ENCODE results near the gene ADGRG3.
"Not testable (repeated sequence)": the region's sequence is repeated elsewhere in the genome, so short reads cannot be mapped to it uniquely, and the experiment has no call there.

Gene ADGRG3

GRCh38 chr16:57729852-57730251 is 61.7 kb downstream of the ADGRG3 start:
- H4K8ac ChIP-seq (ENCODE audit: low read length); H2AK5ac ChIP-seq (ENCODE audit: low read length, severe bottlenecking); H2AFZ ChIP-seq (ENCODE audit: low read depth, low read length); DNase-seq; H4K91ac ChIP-seq (ENCODE audit: low read length); H3K9me3 ChIP-seq (ENCODE audit: control insufficient read depth, low read length); H2BK12ac ChIP-seq (ENCODE audit: low read length in 2 of 2); H2BK120ac ChIP-seq (ENCODE audit: low read depth, low read length); H3K4ac ChIP-seq (ENCODE audit: low read depth in 1 of 2, low read length in 2 of 2); H3K4me2 ChIP-seq (ENCODE audit: low read length, poor library complexity, severe bottlenecking); H3K27ac ChIP-seq (ENCODE audit: low read length, poor library complexity, severe bottlenecking); H3K4me3 ChIP-seq (ENCODE audit: insufficient read depth in 1 of 2, low read depth in 1 of 2, low read length in 2 of 2); H2BK15ac ChIP-seq (ENCODE audit: low read depth, poor library complexity, severe bottlenecking); H3K79me1 ChIP-seq (replicated peaks; ENCODE audit: low read length, poor library complexity, severe bottlenecking); H3K18ac ChIP-seq (ENCODE audit: low read depth in 1 of 2, low read length in 2 of 2); H3K27me3 ChIP-seq (ENCODE audit: control insufficient read depth in 1 of 2, insufficient read depth in 1 of 2, low read length in 2 of 2); H2BK5ac ChIP-seq (ENCODE audit: low read depth, low read length, poor library complexity, severe bottlenecking); H3K23ac ChIP-seq (ENCODE audit: low read length in 2 of 2); H3K9ac ChIP-seq (ENCODE audit: low read length); H3K36me3 ChIP-seq (ENCODE audit: control insufficient read depth in 1 of 2, insufficient read depth in 2 of 2, low read depth in 1 of 2, low read length in 2 of 2); H3K14ac ChIP-seq (ENCODE audit: low read length in 2 of 2); H3K4me1 ChIP-seq (ENCODE audit: control insufficient read depth, insufficient read depth, low read depth, low read length): not testable (repeated sequence)
- 87% methylated on average over 6 of the region's 6 CpGs for WGBS

- Histone ChIP-seq H3K4me1 (ENCODE audit: control insufficient read depth, insufficient read depth, low read depth, low read length) (peaks cover 6% of the 10 kb centered on the region), H4K8ac (ENCODE audit: low read length) (no peak overlapping the region), H3K9ac (ENCODE audit: low read length) (no peak overlapping the region), H3K18ac (ENCODE audit: low read depth in 1 of 2, low read length in 2 of 2) (no peak overlapping the region), H2BK12ac (ENCODE audit: low read length in 2 of 2) (no peak overlapping the region), H2AFZ (ENCODE audit: low read depth, low read length) (no peak overlapping the region), H3K14ac (ENCODE audit: low read length in 2 of 2) (no peak overlapping the region), H3K9me3 (ENCODE audit: control insufficient read depth, low read length) (peaks cover 6% of the 10 kb centered on the region), H2BK15ac (ENCODE audit: low read depth, poor library complexity, severe bottlenecking) (no peak overlapping the region), H4K91ac (ENCODE audit: low read length) (no peak overlapping the region), H3K4me3 (ENCODE audit: insufficient read depth in 1 of 2, low read depth in 1 of 2, low read length in 2 of 2) (no peak overlapping the region), H3K36me3 (ENCODE audit: control insufficient read depth in 1 of 2, insufficient read depth in 2 of 2, low read depth in 1 of 2, low read length in 2 of 2) (no peaks in the 10 kb centered on the region), H3K79me1 (replicated peaks; ENCODE audit: low read length, poor library complexity, severe bottlenecking) (peaks cover 7% of the 10 kb centered on the region), H3K23ac (ENCODE audit: low read length in 2 of 2) (no peak overlapping the region), H3K27me3 (ENCODE audit: control insufficient read depth in 1 of 2, insufficient read depth in 1 of 2, low read length in 2 of 2) (peaks cover 3 to 6% of the 10 kb centered on the region in 2 experiments), H3K27ac (ENCODE audit: low read length, poor library complexity, severe bottlenecking) (no peak overlapping the region), H2BK5ac (ENCODE audit: low read depth, low read length, poor library complexity, severe bottlenecking) (no peak overlapping the region), H2BK120ac (ENCODE audit: low read depth, low read length) (no peak overlapping the region), H2AK5ac (ENCODE audit: low read length, severe bottlenecking) (no peak overlapping the region), H3K4me2 (ENCODE audit: low read length, poor library complexity, severe bottlenecking) (no peak overlapping the region), H3K4ac (ENCODE audit: low read depth in 1 of 2, low read length in 2 of 2) (no peak overlapping the region)
- DNase-seq: no peak
- WGBS: 67% methylated on average over 12 of the region's 13 CpGs
Measured at GRCh38 chr16:57730771-57731730, 62.9 kb downstream of the ADGRG3 start.

GRCh38 chr16:57732037-57732436 is 63.9 kb downstream of the ADGRG3 start:
- peaks cover 3 to 6% of the 10 kb centered on the region in 2 experiments for H3K27me3 ChIP-seq (ENCODE audit: control insufficient read depth in 1 of 2, insufficient read depth in 1 of 2, low read length in 2 of 2)
- peaks cover 6% of the 10 kb centered on the region for H3K9me3 ChIP-seq (ENCODE audit: control insufficient read depth, low read length)
- H3K27ac ChIP-seq (ENCODE audit: low read length, poor library complexity, severe bottlenecking): no peak overlapping the region
- DNase-seq: peak; percentile 24
- no peak overlapping the region for H3K18ac ChIP-seq (ENCODE audit: low read depth in 1 of 2, low read length in 2 of 2)
- H3K79me1 ChIP-seq (replicated peaks; ENCODE audit: low read length, poor library complexity, severe bottlenecking): peaks cover 7% of the 10 kb centered on the region
- H2BK5ac ChIP-seq (ENCODE audit: low read depth, low read length, poor library complexity, severe bottlenecking): no peak overlapping the region
- no peak overlapping the region for H3K4me3 ChIP-seq (ENCODE audit: insufficient read depth in 1 of 2, low read depth in 1 of 2, low read length in 2 of 2)
- no peak overlapping the region for H2AK5ac ChIP-seq (ENCODE audit: low read length, severe bottlenecking)
- no peak overlapping the region for H2BK15ac ChIP-seq (ENCODE audit: low read depth, poor library complexity, severe bottlenecking)
- no peak overlapping the region for H2BK120ac ChIP-seq (ENCODE audit: low read depth, low read length)
- no peak overlapping the region for H4K91ac ChIP-seq (ENCODE audit: low read length)
- H3K4ac ChIP-seq (ENCODE audit: low read depth in 1 of 2, low read length in 2 of 2): no peak overlapping the region
- H3K36me3 ChIP-seq (ENCODE audit: control insufficient read depth in 1 of 2, insufficient read depth in 2 of 2, low read depth in 1 of 2, low read length in 2 of 2): no peaks in the 10 kb centered on the region
- H3K23ac ChIP-seq (ENCODE audit: low read length in 2 of 2): no peak overlapping the region
- H3K4me1 ChIP-seq (ENCODE audit: control insufficient read depth, insufficient read depth, low read depth, low read length): peaks cover 13% of the 10 kb centered on the region
- no peak overlapping the region for H3K14ac ChIP-seq (ENCODE audit: low read length in 2 of 2)
- H3K4me2 ChIP-seq (ENCODE audit: low read length, poor library complexity, severe bottlenecking): no peak overlapping the region
- no peak overlapping the region for H2AFZ ChIP-seq (ENCODE audit: low read depth, low read length)
- 94% methylated on average over 2 of the region's 2 CpGs for WGBS
- H4K8ac ChIP-seq (ENCODE audit: low read length): no peak overlapping the region
- H2BK12ac ChIP-seq (ENCODE audit: low read length in 2 of 2): no peak overlapping the region
- H3K9ac ChIP-seq (ENCODE audit: low read length): peak overlapping the region; percentile 48

GRCh38 chr16:57732714-57733113 is 64.6 kb downstream of the ADGRG3 start:
- H3K27ac ChIP-seq (ENCODE audit: low read length, poor library complexity, severe bottlenecking): no peak overlapping the region
- no peak overlapping the region for H3K4me3 ChIP-seq (ENCODE audit: insufficient read depth in 1 of 2, low read depth in 1 of 2, low read length in 2 of 2)
- no peak overlapping the region for H3K4me2 ChIP-seq (ENCODE audit: low read length, poor library complexity, severe bottlenecking)
- H3K9me3 ChIP-seq (ENCODE audit: control insufficient read depth, low read length): peaks cover 6% of the 10 kb centered on the region
- no peak overlapping the region for H2BK5ac ChIP-seq (ENCODE audit: low read depth, low read length, poor library complexity, severe bottlenecking)
- DNase-seq: no peak
- H3K79me1 ChIP-seq (replicated peaks; ENCODE audit: low read length, poor library complexity, severe bottlenecking): peaks cover 10% of the 10 kb centered on the region
- H2BK12ac ChIP-seq (ENCODE audit: low read length in 2 of 2): no peak overlapping the region
- no peak overlapping the region for H3K23ac ChIP-seq (ENCODE audit: low read length in 2 of 2)
- H3K4me1 ChIP-seq (ENCODE audit: control insufficient read depth, insufficient read depth, low read depth, low read length): peaks cover 14% of the 10 kb centered on the region
- H3K36me3 ChIP-seq (ENCODE audit: control insufficient read depth in 1 of 2, insufficient read depth in 2 of 2, low read depth in 1 of 2, low read length in 2 of 2): peaks cover 0 to under 1% of the 10 kb centered on the region in 2 experiments
- no peak overlapping the region for H3K18ac ChIP-seq (ENCODE audit: low read depth in 1 of 2, low read length in 2 of 2)
- H2AK5ac ChIP-seq (ENCODE audit: low read length, severe bottlenecking): no peak overlapping the region
- no peak overlapping the region for H2AFZ ChIP-seq (ENCODE audit: low read depth, low read length)
- 60% methylated on average over 1 of the region's 2 CpGs for WGBS
- no peak overlapping the region for H4K8ac ChIP-seq (ENCODE audit: low read length)
- no peak overlapping the region for H2BK120ac ChIP-seq (ENCODE audit: low read depth, low read length)
- no peak overlapping the region for H3K14ac ChIP-seq (ENCODE audit: low read length in 2 of 2)
- no peak overlapping the region for H2BK15ac ChIP-seq (ENCODE audit: low read depth, poor library complexity, severe bottlenecking)
- H3K9ac ChIP-seq (ENCODE audit: low read length): no peak overlapping the region
- peaks cover 3 to 6% of the 10 kb centered on the region in 2 experiments for H3K27me3 ChIP-seq (ENCODE audit: control insufficient read depth in 1 of 2, insufficient read depth in 1 of 2, low read length in 2 of 2)
- H3K4ac ChIP-seq (ENCODE audit: low read depth in 1 of 2, low read length in 2 of 2): no peak overlapping the region
- H4K91ac ChIP-seq (ENCODE audit: low read length): no peak overlapping the region
